HFF-Myc (cell line): ENCODE measurements around the gene FCER2.
"Not testable (repeated sequence)": the region's sequence is repeated elsewhere in the genome, so short reads cannot be mapped to it uniquely, and the experiment has no call there.

Experiments used
- DNase-seq: peaks from one replicate; pipeline ENCODE4 v3.0.0-alpha.2; 2011; ENCODE audit warnings: low read depth; ENCODE audit errors: extremely low read depth
- H3K4me3 ChIP-seq: replicated peaks from 2 replicates; pipeline ENCODE4 v1.5.1; 2011; ENCODE audit warnings: low read depth, mild to moderate bottlenecking, control low read depth, low read length
- TF ChIP-seq, protein P1 (sequence below): IDR thresholded peaks from 2 replicates; pipeline ENCODE4 v1.5.1; 2012; ENCODE audit warnings: mild to moderate bottlenecking, low read depth, low read length, control low read depth; ENCODE audit errors: missing control alignments

FCER2 gene, protein sequence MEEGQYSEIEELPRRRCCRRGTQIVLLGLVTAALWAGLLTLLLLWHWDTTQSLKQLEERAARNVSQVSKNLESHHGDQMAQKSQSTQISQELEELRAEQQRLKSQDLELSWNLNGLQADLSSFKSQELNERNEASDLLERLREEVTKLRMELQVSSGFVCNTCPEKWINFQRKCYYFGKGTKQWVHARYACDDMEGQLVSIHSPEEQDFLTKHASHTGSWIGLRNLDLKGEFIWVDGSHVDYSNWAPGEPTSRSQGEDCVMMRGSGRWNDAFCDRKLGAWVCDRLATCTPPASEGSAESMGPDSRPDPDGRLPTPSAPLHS

DNA sequence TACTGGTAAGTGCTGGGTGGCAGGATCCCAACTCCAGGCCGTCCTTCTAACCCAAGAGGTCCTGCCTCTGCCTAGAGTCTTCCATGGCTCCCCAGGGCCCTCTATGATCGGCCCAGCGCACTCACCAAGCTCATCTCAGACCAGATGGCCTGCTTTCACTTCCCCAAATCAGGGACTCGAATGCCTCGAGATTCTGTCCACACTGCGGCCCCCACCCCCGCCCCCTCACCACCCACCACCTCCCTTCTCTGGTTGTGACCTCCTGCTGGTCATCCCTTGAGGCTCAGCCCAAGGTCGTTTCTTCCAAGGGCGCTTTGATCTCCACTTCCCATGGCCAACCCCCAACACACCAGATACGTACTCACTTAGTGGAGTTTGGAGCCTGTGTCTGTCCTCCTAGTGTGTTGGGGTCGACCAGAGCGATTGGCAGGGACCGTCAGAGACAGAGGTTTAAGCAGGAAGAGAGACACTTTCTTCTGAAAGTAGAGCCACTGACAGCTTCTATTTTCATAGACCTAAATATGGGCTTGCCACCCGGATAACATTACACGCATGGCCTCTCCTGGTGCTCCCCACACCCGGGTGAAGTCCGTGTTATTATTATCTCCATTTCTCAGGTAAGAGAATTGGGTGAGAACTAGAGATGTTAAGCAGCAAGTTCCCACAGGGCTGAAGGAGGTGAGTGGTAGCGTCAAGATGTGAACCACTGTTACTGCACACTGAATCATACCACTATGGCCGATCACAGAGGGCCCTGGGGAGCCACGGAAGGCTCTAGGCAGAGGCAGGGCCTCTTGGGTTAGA, at the start of gene FCER2:
TSS of gene FCER2 (minus strand) at position 478 of the 804 bp plus-strand sequence. CDS start 2,371 bp downstream, outside the sequence.
- no peak for DNase-seq
- no peak within 1 kb of the TSS for H3K4me3 ChIP-seq
- TF ChIP-seq, protein P1, sequence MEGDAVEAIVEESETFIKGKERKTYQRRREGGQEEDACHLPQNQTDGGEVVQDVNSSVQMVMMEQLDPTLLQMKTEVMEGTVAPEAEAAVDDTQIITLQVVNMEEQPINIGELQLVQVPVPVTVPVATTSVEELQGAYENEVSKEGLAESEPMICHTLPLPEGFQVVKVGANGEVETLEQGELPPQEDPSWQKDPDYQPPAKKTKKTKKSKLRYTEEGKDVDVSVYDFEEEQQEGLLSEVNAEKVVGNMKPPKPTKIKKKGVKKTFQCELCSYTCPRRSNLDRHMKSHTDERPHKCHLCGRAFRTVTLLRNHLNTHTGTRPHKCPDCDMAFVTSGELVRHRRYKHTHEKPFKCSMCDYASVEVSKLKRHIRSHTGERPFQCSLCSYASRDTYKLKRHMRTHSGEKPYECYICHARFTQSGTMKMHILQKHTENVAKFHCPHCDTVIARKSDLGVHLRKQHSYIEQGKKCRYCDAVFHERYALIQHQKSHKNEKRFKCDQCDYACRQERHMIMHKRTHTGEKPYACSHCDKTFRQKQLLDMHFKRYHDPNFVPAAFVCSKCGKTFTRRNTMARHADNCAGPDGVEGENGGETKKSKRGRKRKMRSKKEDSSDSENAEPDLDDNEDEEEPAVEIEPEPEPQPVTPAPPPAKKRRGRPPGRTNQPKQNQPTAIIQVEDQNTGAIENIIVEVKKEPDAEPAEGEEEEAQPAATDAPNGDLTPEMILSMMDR = no peak

DNA sequence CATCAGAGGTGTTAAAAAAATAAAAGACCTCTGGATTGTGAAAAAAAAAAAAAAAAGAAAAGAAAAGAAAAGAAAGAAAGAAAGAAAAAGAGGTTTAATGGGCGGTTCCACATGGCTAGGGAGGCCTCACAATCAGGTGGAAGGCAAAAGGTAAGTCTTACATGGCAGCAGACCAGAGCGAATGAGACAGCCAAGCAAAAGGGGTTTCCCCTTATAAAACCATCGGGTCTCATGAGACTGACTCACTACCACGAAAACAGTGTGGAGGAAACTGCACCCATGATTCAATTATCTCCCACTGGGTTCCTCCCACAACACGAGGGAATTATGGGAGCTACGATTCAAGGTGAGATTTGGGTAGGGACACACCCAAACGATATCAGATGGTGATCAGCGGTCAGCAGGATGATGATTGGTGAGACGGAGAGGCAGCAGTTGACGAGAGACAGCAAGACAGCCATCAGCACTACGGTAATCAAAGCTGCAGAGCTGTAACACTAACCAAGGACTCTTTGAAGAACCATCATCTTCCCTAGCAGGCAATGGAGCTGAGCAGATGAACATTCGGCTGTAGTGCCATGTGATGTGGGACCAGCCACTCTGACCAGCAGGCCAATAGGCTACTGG, 49.3 kb upstream of the FCER2 start:
- TF ChIP-seq, protein P1 = no peak
- DNase-seq = no peak
- H3K4me3 ChIP-seq = no peak overlapping the region

DNA sequence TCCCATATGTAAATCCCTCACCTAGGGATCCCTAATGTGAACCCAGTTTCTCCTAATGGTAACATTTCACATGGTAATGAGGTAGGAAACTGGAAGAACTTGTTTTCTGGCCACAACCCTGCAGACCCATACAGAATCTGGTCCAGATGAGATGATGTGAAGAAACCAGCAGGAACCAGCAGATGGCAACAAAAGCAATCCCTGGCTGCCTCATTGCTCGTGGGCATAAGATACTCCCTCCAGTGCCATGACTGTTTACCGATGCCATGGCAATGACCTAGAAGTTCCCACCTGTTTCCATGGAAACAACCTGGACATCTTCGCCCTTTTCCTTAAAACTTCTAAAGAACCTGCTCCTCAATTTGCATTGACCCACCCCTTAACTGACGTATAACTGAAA, 46.8 kb upstream of the FCER2 start:
- no peak overlapping the region for H3K4me3 ChIP-seq
- TF ChIP-seq, protein P1 = peak; percentile 3
- DNase-seq = no peak

DNA sequence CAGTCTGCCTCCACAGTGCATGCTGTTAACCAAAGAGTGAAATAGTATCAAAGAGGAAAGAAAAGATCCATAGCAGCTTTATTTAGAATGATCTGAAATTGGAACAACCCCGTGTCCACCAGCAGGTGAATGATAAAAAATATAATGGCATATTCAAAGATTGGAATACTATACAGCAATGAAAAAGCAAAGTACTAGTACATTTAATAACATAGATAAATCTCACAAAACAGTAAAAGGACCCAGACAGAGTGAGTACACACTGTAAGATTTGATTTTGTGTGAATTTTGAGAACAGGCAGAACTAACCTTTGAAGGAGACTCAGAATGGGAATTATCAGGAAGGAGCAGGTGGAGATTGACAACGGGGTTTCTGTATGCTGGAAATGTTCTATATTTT, 46.2 kb upstream of the FCER2 start:
- H3K4me3 ChIP-seq = no peak overlapping the region
- DNase-seq = no peak

DNA sequence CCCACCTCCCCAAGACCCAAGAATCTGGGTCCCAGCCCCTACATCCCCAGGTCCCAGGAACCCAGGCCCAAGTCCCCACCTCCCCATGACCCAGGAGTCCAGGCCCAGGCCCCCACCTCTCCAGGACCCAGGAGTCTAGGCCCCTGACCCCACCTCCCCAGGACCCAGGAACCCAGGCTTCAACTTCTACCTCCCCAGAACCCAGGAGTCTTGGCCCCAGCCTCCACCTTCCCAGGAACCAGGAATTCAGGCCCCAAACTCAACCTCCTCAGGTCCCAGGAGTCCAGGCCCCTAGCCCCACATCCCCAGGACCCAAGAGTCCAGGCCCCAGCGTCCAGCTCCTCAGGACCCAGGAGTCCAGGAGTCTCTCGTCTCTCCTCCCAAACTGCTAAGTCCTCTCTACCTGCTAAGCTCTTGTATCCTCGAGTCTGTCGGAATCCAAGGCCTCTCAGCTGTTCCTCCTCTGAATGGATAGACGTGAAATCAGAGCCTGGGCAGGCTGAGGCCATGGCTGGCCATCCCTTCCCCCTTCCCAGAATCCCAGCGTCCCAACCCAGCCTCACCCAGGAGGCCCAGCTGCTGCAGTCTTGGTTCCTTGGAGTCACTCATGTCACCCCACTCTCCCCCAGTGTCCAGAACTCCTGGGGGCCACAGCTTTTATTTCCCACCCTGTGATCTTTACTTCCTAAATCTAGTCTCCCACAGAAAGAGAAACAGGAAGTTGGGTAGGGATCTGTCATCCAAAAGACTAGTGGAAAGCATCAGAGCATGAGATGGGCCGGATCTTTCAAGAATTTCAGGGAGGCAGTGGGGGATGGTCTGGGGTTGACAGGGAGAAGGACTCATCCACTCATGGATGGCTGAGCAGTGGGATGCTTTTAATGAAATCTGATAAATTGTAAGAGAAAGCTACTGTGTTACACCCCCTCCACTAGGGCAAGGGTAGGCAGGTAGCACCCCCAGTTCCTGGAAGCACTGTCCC, 45.3 kb upstream of the FCER2 start, which contains the start of gene CD209:
TSS of gene CD209 (minus strand) at position 632 of the 982 bp plus-strand sequence. CDS start at position 609, 23 bp downstream.
- no peak within 1 kb of the TSS for H3K4me3 ChIP-seq
- TF ChIP-seq, protein P1 = no peak
- DNase-seq = no peak

More for the DNA sequence above, 46.2 kb upstream of the FCER2 start:
- TF ChIP-seq, protein P1 = no peak

DNA sequence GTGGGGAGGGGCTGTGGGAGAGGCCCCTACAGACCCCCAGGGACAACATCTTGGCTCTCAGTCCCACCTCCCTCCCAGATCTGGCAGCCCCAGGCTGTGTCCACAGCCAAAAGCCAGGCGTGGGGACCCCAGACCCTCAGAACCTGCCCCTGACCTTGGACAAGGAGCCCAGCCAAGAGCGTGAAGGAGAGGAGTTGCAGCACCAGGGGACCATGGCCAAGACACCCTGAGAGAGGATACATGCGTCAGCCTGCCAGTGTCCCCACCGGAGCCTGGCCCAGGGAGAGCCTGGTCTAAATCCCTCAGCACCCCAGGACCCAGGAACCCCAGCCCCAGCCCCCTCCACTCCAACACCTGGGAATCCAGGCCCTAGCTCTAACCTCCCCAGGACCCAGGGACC, 44.4 kb upstream of the FCER2 start:
- DNase-seq, H3K4me3 ChIP-seq: not testable (repeated sequence)
